GM12878 (cell line): Measurements from ENCODE around the gene PACS1. TPM values are rescaled to one million over a fixed set of nuclear protein-coding genes. Genes with fewer than 3 reads are reported as not detected.

Experiments used
- ATAC-seq: fragments of 200-7000 bp; cut with Tn5 transposase; 3 replicates; pipeline ENCODE4 v1.9.1; 2020; ENCODE audit warnings: mild to moderate bottlenecking, moderate library complexity
- BruUV-seq: library from RNA; stranded (reverse); fragments of 400-500 nt; replicated peaks from 2 replicates; lab custom pipeline; 2021; lab: Mats Ljungman, UMichigan
- CTCF ChIA-PET: fragments of 300-600 bp; sonication (Branson Sonifier 250); formaldehyde crosslinking; extraction: SDS; loops from one replicate; lab custom pipeline; 2021; ENCODE audit warnings: inconsistent platforms; lab: Yijun Ruan, JAX
- POLR2A ChIA-PET: fragments of 350-600 bp; formaldehyde crosslinking; extraction: SDS; loops from one replicate; lab custom pipeline; 2021; ENCODE audit warnings: inconsistent platforms; lab: Charles Lee
- RAD21 ChIA-PET: fragments of 300-600 bp; sonication (Branson Sonifier 250); formaldehyde crosslinking; loops from one replicate; lab custom pipeline; 2023; ENCODE audit warnings: antibody characterized with exemption; ENCODE audit not compliant: unreplicated experiment; lab: Charles Lee
- SMC1A ChIA-PET: fragments of 300-600 bp; sonication (Branson Sonifier 250); formaldehyde crosslinking; loops from one replicate; lab custom pipeline; 2023; ENCODE audit not compliant: unreplicated experiment, uncharacterized antibody; lab: Charles Lee
- DNase-seq: peaks from one replicate; pipeline ENCODE4 v3.0.0-alpha.2; 2011; ENCODE audit warnings: low read depth, low spot score
- FAIRE-seq: peaks from 3 replicates; lab custom pipeline; 2011; peaks lifted over from hg19 to GRCh38; lab: Jason Lieb, UNC
- H2AFZ ChIP-seq: 2 replicates; pipeline ENCODE4 v1.6.0; 2011; ENCODE audit warnings: low read depth, low read length, control low read depth; ENCODE audit not compliant: control insufficient read depth
- H3K27ac ChIP-seq: 2 replicates; pipeline ENCODE4 v1.5.1; 2011; ENCODE audit warnings: control low read depth; ENCODE audit not compliant: control insufficient read depth, insufficient read depth
- H3K27me3 ChIP-seq, 2 experiments: replicated peaks in 1 of 2; 2 replicates each; pipeline versions ENCODE4 v1.6.0 to v1.6.1; 2011; ENCODE audit warnings: low read length in 1 of 2; ENCODE audit not compliant: control insufficient read depth in 2 of 2, insufficient read depth in 2 of 2
- H3K36me3 ChIP-seq, 2 experiments: 2 replicates each; pipeline ENCODE4 v1.5.1; 2011; ENCODE audit warnings: low read length in 1 of 2; ENCODE audit not compliant: control insufficient read depth in 2 of 2, insufficient read depth in 2 of 2
- H3K4me1 ChIP-seq: 2 replicates; pipeline ENCODE4 v1.6.1; 2011; ENCODE audit warnings: mild to moderate bottlenecking, low read length, moderate library complexity, mixed read lengths; ENCODE audit not compliant: control insufficient read depth, insufficient read depth
- H3K4me2 ChIP-seq: 2 replicates; pipeline ENCODE4 v1.6.0; 2011; ENCODE audit warnings: control low read depth; ENCODE audit not compliant: control insufficient read depth, insufficient read depth
- H3K4me3 ChIP-seq: fragments of 200-600 bp; sonication (generic); 2 replicates; pipeline ENCODE4 v1.5.1; 2016
- H3K79me2 ChIP-seq: 2 replicates; pipeline ENCODE4 v1.6.0; 2011; ENCODE audit warnings: low read length; ENCODE audit not compliant: control insufficient read depth, insufficient read depth
- H3K9ac ChIP-seq: 2 replicates; pipeline ENCODE4 v1.8.0; 2011; ENCODE audit warnings: low read length, control low read depth, mixed read lengths; ENCODE audit not compliant: control insufficient read depth, insufficient read depth
- H3K9me3 ChIP-seq: replicated peaks from 3 replicates; pipeline ENCODE4 v1.5.1; 2011; ENCODE audit warnings: mild to moderate bottlenecking, low read length; ENCODE audit not compliant: control insufficient read depth, insufficient read depth
- H4K20me1 ChIP-seq: 2 replicates; pipeline ENCODE4 v1.6.0; 2011; ENCODE audit not compliant: control insufficient read depth, insufficient read depth
- BRCA1 ChIP-seq: IDR thresholded peaks from 2 replicates; pipeline ENCODE4 v1.6.1; 2011; ENCODE audit warnings: low read depth, low read length, improper control_type of control experiment
- CEBPZ ChIP-seq: fragments of 150-350 bp; IDR thresholded peaks from 2 replicates; pipeline ENCODE4 v1.6.1; 2016; ENCODE audit warnings: low read depth, low read length
- NFXL1 ChIP-seq: fragments of 450-650 bp; IDR thresholded peaks from 2 replicates; pipeline ENCODE4 v1.6.1; 2017; ENCODE audit warnings: antibody characterized with exemption, mild to moderate bottlenecking, borderline replicate concordance
- PAX8 ChIP-seq: fragments of 450-650 bp; IDR thresholded peaks from 2 replicates; pipeline ENCODE4 v1.6.1; 2017; ENCODE audit warnings: mild to moderate bottlenecking, moderate library complexity
- PML ChIP-seq: IDR thresholded peaks from 2 replicates; pipeline ENCODE4 v1.6.1; 2012; ENCODE audit warnings: low read length, inconsistent platforms
- STAT1 ChIP-seq: fragments of 450-650 bp; conservative IDR thresholded peaks from 2 replicates; pipeline ENCODE4 v1.6.1; 2014; ENCODE audit warnings: antibody characterized with exemption, mild to moderate bottlenecking
- TBL1XR1 ChIP-seq: IDR thresholded peaks from 2 replicates; pipeline ENCODE4 v1.6.1; 2012; ENCODE audit warnings: low read depth, low read length, improper control_type of control experiment
- TCF12 ChIP-seq: IDR thresholded peaks from 2 replicates; pipeline ENCODE4 v1.6.1; 2011; ENCODE audit warnings: low read depth, mild to moderate bottlenecking, low read length
- ZNF24 ChIP-seq: fragments of 450-650 bp; IDR thresholded peaks from 2 replicates; pipeline ENCODE4 v1.6.1; 2017; ENCODE audit warnings: antibody characterized with exemption, mild to moderate bottlenecking
- ZNF274 ChIP-seq: IDR thresholded peaks from one replicate; pipeline ENCODE4 v1.8.0; 2011; ENCODE audit not compliant: insufficient read length, insufficient read depth
- ZNF687 ChIP-seq: fragments of 450-650 bp; IDR thresholded peaks from 2 replicates; pipeline ENCODE4 v1.6.1; 2017; ENCODE audit warnings: mild to moderate bottlenecking, moderate library complexity
- WGBS: methylation state at CpG from one replicate; pipeline ENCODE4 v1.1.6; 2016; ENCODE audit warnings: low lambda C conversion rate; ENCODE audit not compliant: insufficient replicate concordance, insufficient coverage; ENCODE audit errors: missing lambda C conversion rate; 5-methylcytosine and 5-hydroxymethylcytosine counted together
- in situ Hi-C: fragments of 300-500 bp; cut with MboI; formaldehyde crosslinking; loops from 9 replicates; pipeline ENCODE4 v1.14.3; 2018; ENCODE audit warnings: mixed read lengths
- intact Hi-C: fragments of 100-400 bp; cut with micrococcal nuclease; formaldehyde crosslinking; loops from one replicate; pipeline ENCODE4 v1.14.2; 2022; ENCODE audit not compliant: unreplicated experiment
- polyA plus RNA-seq, 11 experiments: library from polyadenylated mRNA; depleted of rRNA in 4 of 11; unstranded in 6 of 11; stranded (reverse) in 5 of 11; fragments of >200 nt; fragmentation: Nextera tagmentation in 4 of 11; fragmentation: Illumina TruSeq in 1 of 11; extraction: Ambion mirVana in 4 of 11; extraction: Trizol in 1 of 11; gene quantifications; 1 replicate in 1 of 11; 2 replicates in 10 of 11; pipeline versions ENCODE4 v1.2.1 to v1.2.3, GENCODE V29; 2011 to 2016; ENCODE audit warnings: inconsistent platforms in 2 of 11, missing spikeins in 2 of 11, low read depth in 1 of 11
- total RNA-seq, 4 experiments: library from RNA; depleted of rRNA in 3 of 4; stranded (reverse); fragments of >200 nt in 3 of 4; fragmentation: Illumina TruSeq in 1 of 4; extraction: Trizol in 1 of 4; gene quantifications; 2 replicates each; pipeline versions ENCODE4 v1.2.1 to v1.2.3, GENCODE V29; 2013 to 2021

Gene PACS1
- total and polyA plus RNA-seq, 10 of the 15 experiments (the other 5 are each of a cell fraction or from before 2014, with no cell fraction given), result 1.1 to 74.3 (median 17.9) TPM

- no TSS peak for BruUV-seq
- no peaks in the 10 kb centered on the region for H4K20me1 ChIP-seq
- WGBS, result 98% methylated on average over 6 of the region's 6 CpGs
- ATAC-seq, result no peak
- no peak for TF ChIP-seq CEBPZ
- TF ChIP-seq STAT1, result no peak
- no peak for TF ChIP-seq TBL1XR1
- TF ChIP-seq PAX8, result no peak
- no peak for TF ChIP-seq BRCA1
- TF ChIP-seq NFXL1, result no peak
- no peak for TF ChIP-seq ZNF274
- no peak for TF ChIP-seq ZNF24
- no peak for TF ChIP-seq ZNF687
- no peak for TF ChIP-seq TCF12
- no peak for TF ChIP-seq PML
- ChIA-PET RAD21 (no interaction called here), POLR2A (interaction anchor here (1.0 kb wide), 1 partner anchor 14 kb away, joined by 3 read pairs; no protein-coding TSS in a partner anchor), SMC1A (interaction anchor here (0.7 to 1.2 kb wide), 2 partner anchors 12 to 573 kb away, joined by 3 read pairs; no protein-coding TSS in a partner anchor), CTCF (interaction anchor here (2.4 kb wide), 1 partner anchor 15 kb away, joined by 8 read pairs; no protein-coding TSS in a partner anchor)
- H3K36me3 ChIP-seq, result peaks cover 11 to 29% of the 10 kb centered on the region in 2 experiments
- no peak overlapping the region for H3K9ac ChIP-seq
- H2AFZ ChIP-seq, result no peak overlapping the region
- no peak overlapping the region for H3K4me2 ChIP-seq
- intact Hi-C loops, result no loop called here
- no peak overlapping the region for H3K4me3 ChIP-seq
- no peaks in the 10 kb centered on the region for H3K79me2 ChIP-seq
- no peaks in the 10 kb centered on the region for H3K4me1 ChIP-seq
- DNase-seq, result no peak
- FAIRE-seq, result no peak
- no peaks in the 10 kb centered on the region for H3K9me3 ChIP-seq
- no peaks in the 10 kb centered on the region for H3K27me3 ChIP-seq
- H3K27ac ChIP-seq, result no peak overlapping the region
- in situ Hi-C loops, result no loop called here
Measured at GRCh38 chr11:66237867-66238266, 167.8 kb downstream of the PACS1 start.
